Measurements from ENCODE around the gene ZNF839.
"Not testable (repeated sequence)": the region's sequence is repeated elsewhere in the genome, so short reads cannot be mapped to it uniquely, and the experiment has no call there.

ZNF839 gene

GRCh38 chr14:102319351-102320032 is at the start of gene ZNF839:
Gene ZNF839, plus strand, starts transcription at chr14:102319746. Its CDS starts 20 bp downstream, at chr14:102319766.
- DNase-seq, result peak; percentile 96

DNA sequence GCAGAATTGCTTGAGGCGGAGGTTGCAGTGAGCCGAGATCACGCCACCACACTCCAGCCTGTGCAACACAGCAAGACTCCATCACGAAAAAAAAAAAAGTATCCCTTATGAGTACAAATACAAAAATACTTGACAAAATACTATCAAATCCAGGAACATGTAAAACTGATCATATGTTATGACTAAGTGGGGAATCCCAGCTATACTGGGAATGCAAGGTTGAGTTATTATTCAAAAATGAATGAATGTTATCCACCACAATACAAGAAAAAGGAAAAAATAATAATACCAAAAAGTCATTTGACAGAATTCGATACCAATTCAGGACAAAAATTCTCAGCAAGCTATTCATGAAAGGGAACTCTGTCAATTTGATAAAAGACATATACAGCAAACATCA is 47.2 kb upstream of the ZNF839 start:
- DNase-seq, result no peak

GRCh38 chr14:102275866-102276265 is 43.7 kb upstream of the ZNF839 start:
- no peak for DNase-seq

- no peak for DNase-seq
These were observed 41.5 kb upstream of the ZNF839 start for GRCh38 chr14:102277874-102278630.

GRCh38 chr14:102278631-102278935 is 41.0 kb upstream of the ZNF839 start:
- no peak for DNase-seq

GRCh38 chr14:102279282-102279681 is 40.3 kb upstream of the ZNF839 start:
- no peak for DNase-seq

- no peak for DNase-seq
These were observed 39.7 kb upstream of the ZNF839 start for GRCh38 chr14:102279688-102280348.

- no peak for DNase-seq
These were observed 39.1 kb upstream of the ZNF839 start for GRCh38 chr14:102280376-102280962.

DNA sequence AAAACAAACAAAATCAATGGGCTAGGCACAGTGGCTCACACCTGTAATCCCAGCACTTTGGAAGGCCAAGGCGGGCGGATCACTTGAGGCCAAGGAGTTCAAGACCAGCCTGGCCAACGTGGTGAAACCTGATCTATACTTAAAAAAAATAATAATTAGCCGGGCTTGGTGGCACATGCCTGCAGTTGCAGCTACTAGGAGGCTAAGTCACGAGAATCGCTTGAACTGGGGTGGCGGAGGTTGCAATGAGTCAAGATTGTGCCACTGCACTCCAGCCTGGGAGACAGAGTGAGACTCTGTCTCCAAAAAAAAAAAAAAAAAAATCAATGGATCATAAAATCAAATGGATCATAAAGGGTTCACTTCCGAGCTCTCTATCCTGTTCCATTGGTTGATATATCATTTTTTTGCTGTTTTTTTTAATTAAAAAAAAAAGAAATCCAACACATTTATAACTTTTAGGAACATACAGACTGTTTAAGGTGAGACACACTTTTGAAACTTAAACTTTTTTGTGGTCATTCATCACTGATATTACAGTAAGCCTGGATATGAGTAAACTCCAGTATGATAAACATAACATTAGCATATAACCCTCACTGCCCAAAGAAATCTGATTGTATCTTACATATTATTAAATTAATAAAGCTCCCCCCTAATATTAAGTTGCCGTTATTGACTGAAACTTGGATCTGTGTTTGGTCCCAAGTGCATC is 36.6 kb upstream of the ZNF839 start:
- no peak for DNase-seq

- no peak for DNase-seq
These were observed 35.9 kb upstream of the ZNF839 start for GRCh38 chr14:102283631-102284129.

GRCh38 chr14:102285106-102285505 is 34.4 kb upstream of the ZNF839 start:
- DNase-seq, result no peak

- DNase-seq, result no peak
These were observed 31.4 kb upstream of the ZNF839 start for GRCh38 chr14:102288139-102288538.

- DNase-seq, result no peak
These were observed 27.1 kb upstream of the ZNF839 start for GRCh38 chr14:102292441-102292840.

DNA sequence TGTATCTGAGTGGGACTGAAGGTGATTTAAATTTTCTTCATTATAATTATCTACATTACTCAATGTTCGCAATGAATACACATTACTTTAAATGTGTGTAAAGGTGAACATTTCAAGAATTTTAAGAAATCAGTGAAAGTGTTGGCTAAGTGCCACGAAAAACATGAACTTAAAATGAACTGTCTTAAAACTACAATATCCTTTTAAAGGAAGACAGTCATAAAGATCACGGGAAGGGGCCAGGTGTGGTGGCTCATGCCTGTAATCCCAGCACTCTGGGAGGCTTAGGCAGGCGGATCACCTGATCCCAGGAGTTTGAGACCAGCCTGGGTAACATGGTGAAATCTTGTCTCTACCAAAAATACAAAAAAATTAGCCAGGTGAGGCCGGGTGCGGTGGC is 25.8 kb upstream of the ZNF839 start:
- DNase-seq, result no peak

DNA sequence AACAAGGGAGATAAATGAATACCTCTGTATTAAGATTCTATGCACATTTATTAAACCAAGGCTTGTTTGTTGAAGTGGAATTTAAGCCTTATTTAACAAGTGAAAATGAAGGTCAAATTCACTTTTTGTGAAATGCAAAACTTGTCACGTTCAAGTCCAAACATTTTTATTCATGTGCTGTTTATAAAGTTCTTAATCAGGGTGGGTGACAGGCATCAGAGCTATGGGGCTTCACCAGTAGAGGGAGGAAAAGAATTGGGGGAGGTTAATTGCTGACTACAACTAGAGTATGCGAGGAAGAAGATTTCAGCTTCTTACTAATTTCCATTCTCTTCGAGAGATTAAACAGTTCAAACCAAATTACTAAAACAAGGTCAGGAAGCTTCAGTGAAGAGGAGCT is 24.3 kb upstream of the ZNF839 start:
- DNase-seq, result no peak

DNA sequence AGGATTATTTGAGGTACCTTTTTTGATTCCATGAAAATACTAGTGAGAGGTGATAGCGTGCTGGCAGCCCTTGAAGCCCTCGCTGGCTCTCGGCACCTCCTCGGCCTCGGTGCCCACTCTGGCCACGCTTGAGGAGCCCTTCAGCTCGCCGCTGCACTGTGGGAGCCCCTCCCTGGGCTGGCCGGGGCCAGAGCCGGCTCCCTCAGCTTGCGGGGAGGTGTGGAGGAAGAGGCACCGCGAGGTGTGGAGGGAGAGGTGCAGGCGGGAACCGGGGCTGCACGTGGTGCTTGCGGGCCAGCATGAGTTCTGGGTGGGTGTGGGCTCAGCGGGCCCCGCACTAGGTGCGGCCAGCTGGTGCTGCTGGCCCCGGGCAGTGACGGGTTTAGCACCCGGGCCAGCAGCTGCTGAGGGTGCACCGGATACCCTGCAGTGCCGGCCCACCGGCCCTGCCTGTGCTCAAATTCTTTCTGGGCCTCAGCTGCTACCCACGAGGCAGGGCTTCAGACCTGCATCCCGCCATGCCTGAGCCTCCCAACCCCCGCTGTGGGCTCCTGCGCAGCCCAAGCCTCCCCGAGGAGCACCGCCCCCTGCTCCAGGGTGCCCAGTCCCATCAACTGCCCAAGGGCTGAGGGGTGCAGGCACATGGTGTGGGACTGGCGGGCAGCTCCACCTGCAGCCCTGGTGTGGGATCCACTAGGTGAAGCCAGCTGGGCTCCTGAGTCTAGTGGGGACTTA is 21.9 kb upstream of the ZNF839 start:
- no peak for DNase-seq

DNA sequence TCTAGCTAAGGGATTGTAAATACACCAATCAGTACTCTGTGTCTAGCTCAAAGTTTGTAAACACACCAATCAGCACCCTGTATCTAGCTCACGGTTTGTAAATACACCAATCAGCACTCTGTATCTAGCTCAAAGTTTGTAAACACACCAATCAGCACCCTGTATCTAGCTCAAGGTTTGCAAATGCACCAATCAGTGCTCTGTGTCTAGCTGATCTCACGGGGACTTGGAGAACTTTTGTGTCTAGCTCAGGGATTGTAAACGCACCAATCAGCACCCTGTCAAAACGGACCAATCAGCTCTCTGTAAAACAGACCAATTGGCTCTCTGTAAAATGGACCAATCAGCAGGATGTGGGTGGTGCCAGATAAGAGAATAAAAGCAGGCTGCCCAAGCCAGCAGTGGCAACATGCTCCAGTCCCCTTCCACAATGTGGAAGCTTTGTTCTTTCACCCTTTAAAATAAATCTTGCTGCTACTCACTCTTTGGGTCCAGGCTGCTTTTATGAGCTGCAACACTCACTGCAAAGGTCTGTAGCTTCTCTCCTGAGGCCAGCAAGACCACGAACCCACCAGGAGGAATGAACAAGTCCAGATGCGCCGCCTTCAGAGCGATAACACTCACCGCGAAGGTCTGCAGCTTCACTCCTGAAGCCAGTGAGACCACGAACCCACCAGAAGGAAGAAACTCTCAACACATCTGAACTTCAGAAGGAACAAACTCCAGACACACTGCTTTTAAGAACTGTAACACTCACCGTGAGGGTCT is 21.1 kb upstream of the ZNF839 start:
- DNase-seq, result not testable (repeated sequence)

GRCh38 chr14:102303664-102304063 is 15.9 kb upstream of the ZNF839 start:
- DNase-seq, result no peak

- peak; percentile 94 for DNase-seq
These were observed 14.7 kb upstream of the ZNF839 start, which contains the start of gene MOK for GRCh38 chr14:102304611-102305506. Gene MOK, minus strand, starts transcription at chr14:102305164. Its CDS starts 196 bp downstream, at chr14:102304968.
